SH-SY5Y (cell line): ENCODE results near the gene RPAP2.

ENCODE experiments used
- GATA2 ChIP-seq: IDR thresholded peaks from 2 replicates; pipeline ENCODE4 v1.6.1; 2011; ENCODE audit warnings: mild to moderate bottlenecking, low read depth, low read length
- GATA3 ChIP-seq: IDR thresholded peaks from 2 replicates; pipeline ENCODE4 v1.6.1; 2011; ENCODE audit warnings: low read depth, mild to moderate bottlenecking, low read length, moderate library complexity

RPAP2 gene

GRCh38 chr1:92410706-92411105 lies 111.8 kb downstream of the RPAP2 start:
- TF ChIP-seq GATA3, result no peak
- no peak for TF ChIP-seq GATA2

DNA sequence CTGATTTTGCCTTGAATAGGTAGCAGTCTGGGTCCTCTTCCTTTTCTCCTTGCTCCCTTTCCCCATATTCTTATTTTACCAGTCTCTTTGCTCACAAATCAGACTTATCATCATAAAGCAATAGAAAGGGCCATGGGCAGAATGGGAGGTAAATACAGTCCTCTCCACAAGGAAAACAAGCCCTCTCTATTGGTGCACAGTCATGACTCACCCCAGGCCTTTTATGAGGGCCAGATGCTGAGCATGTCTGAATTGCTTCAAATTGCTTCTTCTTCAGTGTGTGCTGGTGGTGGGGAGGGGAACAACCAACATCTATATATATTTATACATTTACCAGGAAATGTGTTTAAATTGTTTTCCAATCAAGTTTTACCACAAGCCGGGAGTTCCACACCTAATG lies 112.7 kb downstream of the RPAP2 start:
- TF ChIP-seq GATA3, result no peak
- no peak for TF ChIP-seq GATA2

DNA sequence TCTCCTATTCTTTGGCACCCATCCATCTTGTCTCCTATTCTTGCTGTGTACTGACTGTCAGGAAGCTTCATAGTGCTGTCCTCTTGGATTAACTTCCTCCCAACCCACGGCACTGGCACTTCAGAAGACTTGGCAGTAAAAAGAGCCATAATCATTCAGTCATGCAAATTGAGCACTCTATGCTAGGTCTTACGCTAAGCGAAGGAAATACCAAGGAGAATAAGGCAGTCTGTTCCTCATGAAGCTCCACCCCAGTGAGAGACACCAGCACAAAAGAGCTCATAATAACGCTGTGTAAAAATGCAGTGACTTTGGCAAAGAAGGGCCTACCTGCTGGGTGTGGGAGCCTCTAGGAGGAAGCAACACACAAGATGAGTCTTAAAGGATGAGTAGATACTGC lies 120.8 kb downstream of the RPAP2 start:
- TF ChIP-seq GATA3, result no peak

GRCh38 chr1:92424381-92424780 lies 125.5 kb downstream of the RPAP2 start:
- TF ChIP-seq GATA2 (no peak), GATA3 (no peak)

GRCh38 chr1:92425617-92426016 lies 126.8 kb downstream of the RPAP2 start:
- TF ChIP-seq GATA3 (no peak), GATA2 (no peak)

DNA sequence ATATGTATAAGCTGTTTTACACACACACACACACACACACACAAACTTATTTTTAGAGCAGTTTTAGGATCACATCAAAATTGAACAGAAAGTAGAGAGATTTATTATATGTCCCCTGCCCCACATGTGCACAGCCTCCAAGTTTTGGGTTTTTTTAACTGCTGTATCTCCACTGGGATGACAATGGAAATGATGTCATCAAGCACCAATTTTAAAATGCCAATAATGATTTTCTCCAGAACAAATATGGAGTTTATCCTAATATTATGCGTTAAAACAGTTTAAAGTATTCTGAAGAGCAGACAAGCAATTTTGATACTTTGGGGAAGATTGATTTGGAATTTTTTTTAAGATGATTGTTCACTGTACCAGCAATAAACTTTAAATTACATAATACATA lies 131.2 kb downstream of the RPAP2 start:
- TF ChIP-seq GATA3 (no peak), GATA2 (no peak)

- TF ChIP-seq GATA3 (no peak), GATA2 (no peak)
These were observed 140.4 kb downstream of the RPAP2 start for GRCh38 chr1:92439291-92439690.

DNA sequence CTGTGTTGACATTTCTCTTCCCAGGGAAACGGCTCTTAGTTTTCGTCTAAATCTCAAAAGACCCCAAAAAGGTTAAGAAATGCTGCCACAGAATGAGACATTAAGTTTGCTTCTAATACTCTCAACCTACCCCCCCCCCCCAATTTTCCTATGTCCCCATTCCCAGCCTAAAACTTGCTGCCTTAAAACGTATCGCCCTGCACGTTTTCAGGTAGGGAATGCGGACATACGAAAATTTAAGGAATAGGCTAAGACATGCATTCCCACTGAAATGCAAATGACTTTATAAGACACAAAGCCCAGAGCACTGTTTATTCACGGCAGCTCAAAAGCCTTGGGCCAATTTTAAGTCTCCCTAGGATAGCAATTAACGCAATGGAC lies 142.4 kb downstream of the RPAP2 start:
- no peak for TF ChIP-seq GATA2
- TF ChIP-seq GATA3, result no peak

GRCh38 chr1:92441697-92442342 lies 143.0 kb downstream of the RPAP2 start:
- TF ChIP-seq GATA2 (no peak), GATA3 (no peak)

GRCh38 chr1:92442351-92442750 lies 143.5 kb downstream of the RPAP2 start:
- no peak for TF ChIP-seq GATA2

- TF ChIP-seq GATA3 (no peak), GATA2 (no peak)
These were observed 145.0 kb downstream of the RPAP2 start for GRCh38 chr1:92443893-92444292.

GRCh38 chr1:92444351-92444750 lies 145.5 kb downstream of the RPAP2 start:
- no peak for TF ChIP-seq GATA2
- no peak for TF ChIP-seq GATA3

DNA sequence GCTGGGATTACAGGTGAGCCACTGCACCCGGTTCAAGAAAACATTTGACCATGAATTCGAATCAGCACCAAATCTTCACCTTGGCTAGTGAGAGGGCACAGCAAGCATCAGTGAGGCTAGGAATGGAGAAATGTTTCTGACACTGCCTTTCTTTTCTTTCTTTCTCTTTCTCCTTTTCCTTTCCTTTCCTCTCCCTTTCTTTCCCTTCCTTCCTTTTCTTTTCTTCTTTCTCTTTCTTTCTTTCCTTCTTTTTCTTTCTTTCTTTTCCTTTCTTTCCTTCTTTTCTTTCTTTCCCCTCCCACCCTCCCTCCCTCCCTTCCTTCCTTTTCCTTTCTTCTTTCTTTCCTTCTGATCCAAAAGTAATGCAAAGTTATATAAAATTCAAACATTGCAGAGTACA lies 147.0 kb downstream of the RPAP2 start:
- TF ChIP-seq GATA2 (no peak), GATA3 (no peak)

- TF ChIP-seq GATA2 (no peak), GATA3 (no peak)
These were observed 147.7 kb downstream of the RPAP2 start for GRCh38 chr1:92446546-92446945.

DNA sequence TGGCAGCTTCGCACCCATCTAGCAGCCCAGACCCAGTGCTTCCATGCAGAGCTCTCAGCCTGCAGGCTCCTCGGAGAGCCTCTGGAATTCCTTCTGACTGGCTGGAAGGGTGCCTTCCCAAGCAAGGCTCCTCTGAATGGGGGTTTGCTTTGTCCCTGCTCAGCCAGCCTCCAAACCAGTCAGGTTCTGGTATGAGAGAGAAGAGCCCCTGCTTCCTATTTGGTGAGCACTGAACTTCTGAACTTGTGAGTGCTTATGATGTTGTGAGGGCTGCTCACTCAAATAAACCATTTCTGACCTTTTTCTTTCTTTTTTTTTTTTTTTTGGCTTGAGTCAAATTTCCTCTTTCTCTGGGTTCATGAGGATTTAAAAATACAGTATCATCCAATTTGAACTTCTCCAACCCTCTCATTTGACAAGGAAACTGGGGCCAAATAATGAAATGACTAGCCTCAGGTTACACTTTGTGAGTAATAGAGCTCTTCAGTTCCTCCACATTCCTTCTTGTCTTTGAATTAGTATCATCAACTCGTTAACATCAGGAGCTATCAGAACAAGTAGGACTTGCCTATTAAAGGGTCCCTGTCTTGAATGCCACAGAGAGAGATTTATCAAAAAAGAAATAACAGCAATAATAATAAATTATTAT lies 148.3 kb downstream of the RPAP2 start:
- TF ChIP-seq GATA2, result no peak
- TF ChIP-seq GATA3, result no peak

DNA sequence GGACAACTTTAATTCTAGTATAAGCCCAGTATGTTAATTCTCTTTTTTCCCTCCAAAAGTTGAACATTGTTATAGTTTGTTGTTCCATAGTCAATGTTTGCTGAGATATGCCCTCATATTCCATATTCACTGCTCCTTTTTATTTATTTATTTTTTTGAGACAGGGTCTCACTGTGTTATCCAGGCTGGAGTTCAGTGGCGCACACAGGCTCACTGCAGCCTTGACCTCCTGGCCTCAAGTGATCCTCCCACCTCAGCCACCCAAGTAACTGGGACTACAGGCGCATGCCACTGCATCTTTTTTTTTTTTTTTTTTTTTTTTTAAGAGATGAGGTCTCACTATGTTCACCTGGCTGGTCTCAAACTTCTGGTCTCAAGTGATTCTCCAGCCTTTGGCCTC lies 149.1 kb downstream of the RPAP2 start:
- TF ChIP-seq GATA2 (no peak), GATA3 (no peak)
